KBM-7 (cell line): Measurements from ENCODE around the gene GALK1.
"Not testable (repeated sequence)": the region's sequence is repeated elsewhere in the genome, so short reads cannot be mapped to it uniquely, and the experiment has no call there.

Source experiments
- DNase-seq: peaks from one replicate; pipeline ENCODE4 v3.0.0-alpha.2; 2015
- in situ Hi-C: fragments of 300-500 bp; cut with MboI; formaldehyde crosslinking; loops from 2 replicates; pipeline ENCODE4 v1.14.3; 2020; ENCODE audit warnings: low sequenced_read_pairs, low pct_unique_long_range_greater_than_20kb, mixed read lengths

Gene GALK1

DNA sequence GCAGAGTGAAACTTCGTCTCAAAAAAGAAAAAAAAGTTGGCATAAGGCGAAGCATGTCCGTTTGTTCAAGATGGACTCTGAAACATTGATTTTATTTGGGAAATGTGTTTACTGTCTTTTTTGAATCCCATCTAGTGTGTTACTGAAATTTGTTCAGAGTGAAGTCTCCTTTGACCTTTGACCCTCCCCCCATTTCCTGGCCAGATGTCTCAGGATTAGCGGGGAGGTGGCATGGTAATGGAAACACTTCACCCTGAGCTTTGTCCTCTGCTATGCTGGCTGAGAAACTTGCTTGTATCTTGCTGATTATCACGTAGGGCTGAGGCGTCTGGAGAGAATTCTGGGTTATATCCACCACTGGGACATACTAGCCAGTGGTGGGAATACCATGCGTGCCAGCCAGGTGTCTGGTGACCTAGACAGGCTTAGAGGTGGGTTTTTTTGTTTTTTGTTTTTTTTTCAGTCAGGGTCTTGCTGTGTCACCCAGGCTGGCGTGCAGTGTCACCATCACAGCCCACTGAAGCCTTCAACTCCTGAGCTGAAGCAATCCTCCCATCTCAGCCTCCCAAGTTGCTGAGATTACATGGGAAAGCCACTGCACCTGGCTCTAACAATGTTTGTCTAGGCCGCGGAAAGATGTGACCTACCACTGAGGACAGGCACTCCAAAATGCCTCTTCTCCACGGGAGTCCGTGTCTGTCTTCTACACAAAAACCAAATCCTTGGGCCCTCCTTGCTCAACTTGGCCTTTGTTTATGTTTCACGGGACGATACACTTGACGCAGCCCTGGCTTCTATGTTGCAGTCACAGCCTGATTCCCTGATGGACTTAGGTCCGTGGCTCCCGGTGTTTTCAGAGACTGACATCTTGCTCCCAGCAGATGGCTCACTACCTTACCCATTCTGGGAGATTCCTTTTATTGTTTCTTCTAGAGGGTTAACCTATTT lies 6.6 kb upstream of the GALK1 start:
- in situ Hi-C loops, result no loop called here

DNA sequence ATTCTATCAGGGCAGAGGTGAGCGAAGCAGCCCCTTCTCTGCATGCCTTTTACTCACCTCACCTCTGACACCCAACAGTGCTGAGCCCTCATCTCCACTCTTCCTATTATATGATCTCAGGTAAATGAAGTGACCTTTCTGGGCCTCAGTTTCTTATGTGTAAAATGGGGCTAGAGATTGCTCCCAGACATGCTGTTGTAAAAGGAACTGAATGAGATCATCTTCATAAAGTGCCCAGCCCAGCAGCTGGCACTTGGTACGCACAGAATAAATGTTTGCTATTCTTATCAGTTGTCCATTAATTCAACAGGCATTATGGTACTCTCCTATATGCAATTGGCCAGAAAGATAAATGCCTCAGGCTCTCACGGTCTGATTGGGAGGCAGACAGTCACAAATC lies 4.5 kb upstream of the GALK1 start:
- no peak for DNase-seq
- in situ Hi-C loops, result no loop called here

More for the DNA sequence above, 6.6 kb upstream of the GALK1 start:
- DNase-seq, result no peak

DNA sequence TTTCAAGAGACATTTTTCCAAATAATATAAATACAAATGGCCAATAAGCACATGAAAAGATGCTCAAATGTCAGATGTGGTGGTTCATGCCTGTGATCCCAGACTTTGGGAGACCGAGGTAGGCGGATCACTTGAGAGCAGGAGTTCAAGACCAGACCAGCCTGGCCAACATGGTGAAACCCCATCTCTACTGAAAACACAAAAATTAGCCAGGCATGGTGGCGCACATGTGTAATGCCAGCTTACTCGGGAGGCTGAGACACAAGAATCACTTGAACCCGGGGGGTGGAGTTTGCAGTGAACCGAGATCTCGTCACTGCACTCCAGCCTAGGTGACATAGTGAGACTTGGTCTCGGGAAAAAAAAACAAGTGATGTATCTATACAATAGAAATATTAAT lies 2.9 kb upstream of the GALK1 start:
- in situ Hi-C loops, result no loop called here
- DNase-seq, result no peak

DNA sequence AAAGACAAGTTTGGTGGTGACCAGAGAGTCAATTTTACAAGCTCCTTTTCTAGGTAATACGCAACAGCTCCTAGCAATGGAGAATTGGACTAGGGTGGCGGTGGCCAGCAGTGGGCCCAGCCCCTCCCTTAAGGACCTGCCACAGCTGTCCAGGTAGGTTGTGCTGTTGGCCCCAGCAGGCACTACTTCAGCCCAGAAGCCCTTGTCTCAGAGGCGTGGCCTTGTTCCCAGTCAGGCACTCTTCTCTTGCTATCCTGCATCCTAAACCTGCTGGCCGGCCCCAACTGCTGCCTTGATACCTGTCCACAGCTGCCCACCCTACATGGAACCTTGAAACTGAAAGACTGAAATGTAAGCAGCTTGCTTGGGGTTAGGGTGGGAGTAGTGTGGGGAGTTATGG lies 989 bp upstream of the GALK1 start:
- DNase-seq, result no peak
- in situ Hi-C loops, result no loop called here

DNA sequence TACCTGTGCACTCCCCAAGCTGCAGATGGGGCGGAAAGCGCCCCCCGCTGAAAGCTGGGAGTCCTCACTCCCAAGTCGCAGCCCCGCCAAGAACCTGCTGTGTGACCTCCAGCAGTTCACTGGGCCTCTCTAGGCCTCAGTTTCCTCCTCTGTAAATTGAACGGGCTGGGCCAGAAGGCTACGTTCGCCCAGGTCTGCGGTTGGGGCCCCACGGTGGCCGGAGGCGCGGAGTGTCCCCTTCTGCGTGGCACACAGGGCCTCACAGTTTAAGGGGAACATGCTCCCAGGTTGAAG lies 628 bp downstream of the GALK1 start:
- no peak for DNase-seq
- in situ Hi-C loops, result no loop called here

DNA sequence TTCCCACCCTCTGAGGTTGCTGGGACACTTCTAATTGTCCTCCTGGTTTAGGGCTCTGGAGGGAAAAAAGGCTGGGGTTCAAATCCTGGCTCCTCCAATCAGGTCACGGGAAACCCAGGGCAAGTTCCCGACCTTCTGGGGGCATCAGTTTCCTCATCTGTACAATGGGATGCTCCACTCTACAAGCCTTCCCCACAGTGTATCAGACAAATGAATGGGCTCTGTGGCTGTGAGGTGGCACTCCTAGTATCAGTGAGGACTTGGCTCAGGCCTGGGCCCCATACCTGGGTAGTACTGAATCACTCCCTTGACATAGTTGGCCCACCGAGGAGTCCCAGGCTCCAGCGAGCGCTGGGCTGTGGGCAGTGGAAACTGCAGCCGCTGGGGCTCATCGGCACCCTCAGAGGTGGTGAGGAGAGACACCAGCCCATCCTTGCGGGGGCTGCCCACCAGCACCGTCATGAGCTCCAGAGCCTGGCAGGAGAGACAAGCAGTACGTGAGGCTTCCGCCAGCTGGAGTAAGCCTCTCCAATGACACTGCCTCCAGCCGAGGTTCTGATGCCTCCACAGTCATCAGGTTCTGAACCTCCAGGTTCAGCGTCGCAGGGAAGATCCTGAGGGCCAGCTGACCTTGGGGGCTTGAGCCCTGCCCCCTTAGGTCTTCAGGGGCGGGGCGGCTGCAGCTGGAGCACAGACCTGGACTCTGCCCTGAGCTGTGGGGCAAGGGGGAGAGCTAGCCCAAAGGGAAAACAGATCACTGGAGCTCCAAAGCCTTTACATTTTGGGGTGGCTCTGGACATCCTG lies 1.2 kb downstream of the GALK1 start:
- in situ Hi-C loops, result no loop called here
- DNase-seq, result no peak

DNA sequence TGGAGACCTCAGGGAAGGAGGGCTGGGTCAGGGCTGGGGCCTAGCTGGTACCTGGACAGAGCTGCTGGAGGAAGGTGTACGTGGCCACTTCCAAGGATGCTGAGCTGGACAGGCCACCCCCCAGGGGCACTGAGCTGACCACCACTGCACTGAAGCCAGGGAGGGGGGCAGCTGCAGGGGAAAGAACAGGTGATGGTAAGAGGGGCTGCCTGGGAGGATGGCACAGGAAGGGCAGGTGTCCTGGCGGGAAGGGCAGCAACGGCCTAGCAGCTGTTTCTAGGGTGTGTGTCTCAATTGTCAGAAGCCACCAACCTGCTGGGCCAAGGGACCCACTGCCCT lies 1.8 kb downstream of the GALK1 start:
- no peak for DNase-seq
- in situ Hi-C loops, result no loop called here

DNA sequence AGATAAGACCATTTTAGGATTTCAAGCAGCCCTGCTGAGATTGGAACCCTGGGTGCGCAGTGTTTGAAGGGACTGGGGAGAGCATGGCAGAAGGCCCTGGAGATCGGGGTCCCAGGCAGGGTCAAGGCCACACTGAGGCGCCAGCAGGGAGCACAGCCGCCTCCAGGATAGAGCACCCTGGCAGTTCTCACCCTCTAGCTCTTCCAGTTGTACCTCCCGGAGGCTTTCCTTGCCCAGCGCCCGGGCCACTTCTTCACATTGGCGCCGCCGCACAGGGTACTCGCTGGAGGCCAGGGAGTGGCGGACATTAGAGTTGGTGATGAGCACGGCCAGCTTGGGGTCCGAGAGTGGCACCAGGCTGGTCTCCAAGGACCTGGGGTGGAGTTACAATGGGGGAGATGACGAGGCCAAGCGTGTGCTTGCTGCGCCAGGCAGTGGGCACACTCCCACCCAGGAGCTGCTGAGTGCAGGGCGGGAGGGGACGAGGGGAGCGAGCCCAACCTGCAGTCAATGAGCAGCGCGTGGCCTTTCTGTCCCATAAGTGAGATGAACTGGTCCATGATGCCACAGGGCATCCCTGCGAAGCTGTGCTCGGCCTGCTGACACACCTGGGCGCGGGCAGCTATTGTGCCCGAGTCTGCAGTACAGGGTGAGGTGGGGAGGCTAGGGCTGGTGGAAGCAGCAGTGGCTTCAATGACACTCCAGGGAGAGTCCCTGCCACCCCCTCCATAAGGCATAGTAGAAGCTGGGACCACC lies 2.3 kb downstream of the GALK1 start:
- no peak for DNase-seq
- in situ Hi-C loops, result no loop called here

DNA sequence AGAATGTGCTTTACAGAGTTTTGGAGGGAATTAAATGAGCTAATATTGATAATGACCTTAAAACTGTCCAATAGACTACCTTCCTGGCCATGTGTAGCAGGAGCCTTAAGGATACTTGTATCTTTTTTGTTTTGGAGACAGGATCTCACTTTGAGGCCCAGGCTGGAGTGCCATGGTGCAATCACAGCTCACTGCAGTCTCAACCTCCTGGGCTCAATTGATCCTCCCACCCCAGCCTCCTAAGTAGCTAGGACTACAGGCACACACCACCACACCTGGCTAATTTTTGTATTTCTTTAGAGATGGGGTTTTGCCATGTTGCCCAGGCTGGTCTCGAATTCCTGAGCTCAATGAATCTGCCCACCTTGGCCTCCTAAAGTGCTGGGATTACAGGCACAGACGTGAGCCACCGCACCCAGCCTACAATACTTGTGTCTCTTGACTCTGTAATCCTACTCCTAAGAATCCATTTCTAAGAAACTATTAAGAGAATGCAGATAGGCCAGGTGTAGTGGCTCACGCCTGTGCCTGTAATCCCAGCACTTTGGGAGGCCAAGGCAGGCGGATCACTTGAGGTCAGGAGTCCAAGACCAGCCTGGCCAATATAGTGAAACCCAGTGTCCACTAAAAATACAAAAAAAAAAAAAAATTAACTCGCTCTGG lies 4.9 kb downstream of the GALK1 start:
- in situ Hi-C loops, DNase-seq: not testable (repeated sequence)

DNA sequence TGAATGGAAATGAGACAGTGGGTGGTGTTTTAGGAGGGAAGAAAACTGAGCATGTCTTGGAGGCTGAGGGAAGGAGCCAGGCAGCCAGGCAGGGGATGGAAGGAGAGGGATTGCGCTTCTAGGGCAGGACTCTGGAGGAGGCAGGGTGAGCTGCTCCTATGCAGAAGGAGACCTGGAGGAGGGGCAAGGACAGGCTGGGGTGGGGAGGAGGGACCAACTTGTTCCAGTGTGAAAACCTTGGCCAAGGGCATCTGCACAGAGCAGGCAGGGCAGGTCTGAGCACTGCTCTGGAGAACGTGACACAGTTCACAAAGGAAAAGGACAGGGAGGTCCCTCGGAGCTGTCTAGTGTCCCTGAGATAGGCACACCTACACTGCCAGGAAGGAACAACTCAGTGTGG lies 5.5 kb downstream of the GALK1 start:
- no peak for DNase-seq
- in situ Hi-C loops, result no loop called here

DNA sequence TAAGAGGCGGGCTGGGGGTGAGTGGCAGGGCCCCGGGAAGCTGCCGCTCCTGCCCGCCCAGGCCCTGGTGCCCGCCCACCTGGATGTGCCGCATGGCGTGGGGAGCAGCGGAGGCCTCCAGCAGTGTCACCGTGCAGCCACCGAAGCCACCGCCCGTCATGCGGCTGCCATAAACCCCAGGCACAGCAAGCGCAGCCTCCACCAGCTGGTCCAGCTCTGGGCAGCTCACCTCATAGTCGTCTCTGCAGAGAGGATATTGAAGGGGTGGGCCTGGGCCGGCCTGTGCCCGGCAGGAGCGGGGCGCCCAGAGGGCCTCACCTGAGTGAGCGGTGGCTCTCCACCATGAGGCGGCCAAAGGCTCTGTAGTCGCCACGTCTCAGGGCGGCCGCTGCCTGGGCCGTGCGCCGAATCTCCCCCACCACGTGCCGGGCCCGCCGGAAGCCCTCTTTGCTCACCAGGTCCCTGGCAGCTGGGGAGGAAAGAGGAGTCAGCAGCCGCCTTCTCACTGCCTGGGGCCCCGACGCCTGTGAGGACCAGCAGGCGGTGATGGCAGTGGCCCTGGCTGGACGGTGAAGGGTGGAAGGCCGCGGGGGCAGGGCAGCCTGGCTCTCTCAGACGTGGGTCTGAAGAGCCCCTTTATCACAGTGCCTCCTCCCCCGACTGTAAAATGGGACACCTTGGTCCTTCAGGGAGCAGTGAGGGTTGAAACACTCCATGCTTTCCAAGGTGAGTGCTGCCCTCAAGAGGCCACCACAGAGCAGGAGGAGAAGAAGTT lies 6.7 kb downstream of the GALK1 start:
- no peak for DNase-seq
- in situ Hi-C loops, result no loop called here

DNA sequence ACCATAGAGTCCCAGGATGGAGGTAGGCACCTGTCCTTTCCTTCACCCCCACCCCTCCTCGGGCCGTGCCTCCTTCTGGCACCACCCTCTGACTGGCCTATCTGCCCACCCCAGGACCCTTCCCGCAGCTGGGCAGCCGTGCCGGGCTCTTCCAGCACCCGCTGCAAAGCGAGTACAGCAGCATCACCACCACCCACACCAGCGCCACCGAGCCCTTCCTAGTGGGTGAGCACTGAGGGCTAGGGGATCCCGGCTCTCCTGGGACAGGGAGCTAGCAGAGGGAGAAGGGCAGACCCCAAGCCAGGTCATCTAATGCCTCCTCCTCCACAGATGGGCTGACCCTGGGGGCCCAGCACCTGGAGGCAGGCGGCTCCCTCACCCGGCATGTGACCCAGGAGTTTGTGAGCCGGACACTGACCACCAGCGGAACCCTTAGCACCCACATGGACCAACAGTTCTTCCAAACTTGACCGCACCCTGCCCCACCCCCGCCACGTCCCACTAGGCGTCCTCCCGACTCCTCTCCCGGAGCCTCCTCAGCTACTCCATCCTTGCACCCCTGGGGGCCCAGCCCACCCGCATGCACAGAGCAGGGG lies 7.8 kb downstream of the GALK1 start:
- DNase-seq, result no peak
- in situ Hi-C loops, result no loop called here

DNA sequence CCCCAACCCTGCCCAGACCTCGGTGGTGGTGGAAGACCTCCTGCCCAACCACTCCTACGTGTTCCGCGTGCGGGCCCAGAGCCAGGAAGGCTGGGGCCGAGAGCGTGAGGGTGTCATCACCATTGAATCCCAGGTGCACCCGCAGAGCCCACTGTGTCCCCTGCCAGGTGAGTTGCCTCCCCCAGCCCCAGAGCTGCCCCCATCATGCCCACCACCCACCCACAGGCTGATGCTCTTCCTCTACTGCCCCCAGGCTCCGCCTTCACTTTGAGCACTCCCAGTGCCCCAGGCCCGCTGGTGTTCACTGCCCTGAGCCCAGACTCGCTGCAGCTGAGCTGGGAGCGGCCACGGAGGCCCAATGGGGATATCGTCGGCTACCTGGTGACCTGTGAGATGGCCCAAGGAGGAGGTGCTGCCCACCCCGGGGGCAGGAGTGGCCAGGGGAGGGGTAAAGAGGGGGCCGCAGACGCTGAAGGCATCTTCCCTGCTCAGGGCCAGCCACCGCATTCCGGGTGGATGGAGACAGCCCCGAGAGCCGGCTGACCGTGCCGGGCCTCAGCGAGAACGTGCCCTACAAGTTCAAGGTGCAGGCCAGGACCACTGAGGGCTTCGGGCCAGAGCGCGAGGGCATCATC lies 8.4 kb downstream of the GALK1 start:
- in situ Hi-C loops, result no loop called here
- no peak for DNase-seq

DNA sequence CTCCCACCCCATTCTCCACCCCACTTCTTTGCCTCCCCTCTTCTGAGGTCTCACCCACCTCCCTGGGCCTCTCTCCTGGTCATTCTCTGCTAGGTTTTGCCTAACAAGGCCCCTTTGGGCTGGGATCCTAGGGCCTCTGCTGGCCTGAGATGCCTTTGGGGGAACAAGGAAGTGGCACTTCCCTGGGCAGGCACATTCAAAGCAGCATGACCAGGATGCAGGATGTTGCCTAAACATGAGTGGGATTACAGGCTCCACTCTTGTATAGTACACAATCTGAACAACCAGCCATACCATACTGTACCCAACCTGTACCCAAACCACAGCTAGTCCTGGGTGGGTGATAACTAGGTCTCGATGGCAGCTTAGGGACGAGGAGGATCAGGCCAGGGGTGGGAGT lies 9.0 kb downstream of the GALK1 start:
- in situ Hi-C loops, result no loop called here
- DNase-seq, result no peak

DNA sequence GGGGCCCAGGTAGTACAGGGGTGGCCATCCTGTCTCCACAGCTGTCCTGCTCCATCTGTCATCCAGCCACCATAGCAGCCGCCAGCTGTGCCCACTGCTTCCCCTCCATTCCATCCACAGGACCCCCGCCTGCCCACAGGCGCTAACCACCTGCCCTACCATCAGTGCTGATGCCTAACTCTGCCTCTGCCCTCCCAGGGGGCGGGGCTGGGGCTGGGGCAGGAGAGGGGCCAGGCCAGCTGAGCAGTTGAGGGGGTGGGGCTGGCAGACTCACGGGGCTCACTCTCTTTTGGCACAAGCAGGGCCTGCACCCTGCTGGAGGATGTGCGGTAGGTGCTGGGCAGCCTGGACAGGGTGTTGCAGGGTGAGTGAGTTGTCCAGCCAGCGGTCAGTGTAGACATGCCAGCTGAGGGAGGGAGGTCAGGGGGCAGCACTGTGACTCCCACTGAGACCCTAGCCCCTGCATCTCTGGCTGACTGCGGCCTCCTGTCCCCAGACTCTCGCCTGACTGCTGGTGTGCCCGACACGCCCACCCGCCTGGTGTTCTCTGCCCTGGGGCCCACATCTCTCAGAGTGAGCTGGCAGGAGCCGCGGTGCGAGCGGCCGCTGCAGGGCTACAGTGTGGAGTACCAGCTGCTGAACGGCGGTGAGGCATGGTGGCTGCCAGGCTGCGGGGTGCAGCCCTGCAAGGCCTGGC lies 9.6 kb downstream of the GALK1 start:
- no peak for DNase-seq
- in situ Hi-C loops, result no loop called here

DNA sequence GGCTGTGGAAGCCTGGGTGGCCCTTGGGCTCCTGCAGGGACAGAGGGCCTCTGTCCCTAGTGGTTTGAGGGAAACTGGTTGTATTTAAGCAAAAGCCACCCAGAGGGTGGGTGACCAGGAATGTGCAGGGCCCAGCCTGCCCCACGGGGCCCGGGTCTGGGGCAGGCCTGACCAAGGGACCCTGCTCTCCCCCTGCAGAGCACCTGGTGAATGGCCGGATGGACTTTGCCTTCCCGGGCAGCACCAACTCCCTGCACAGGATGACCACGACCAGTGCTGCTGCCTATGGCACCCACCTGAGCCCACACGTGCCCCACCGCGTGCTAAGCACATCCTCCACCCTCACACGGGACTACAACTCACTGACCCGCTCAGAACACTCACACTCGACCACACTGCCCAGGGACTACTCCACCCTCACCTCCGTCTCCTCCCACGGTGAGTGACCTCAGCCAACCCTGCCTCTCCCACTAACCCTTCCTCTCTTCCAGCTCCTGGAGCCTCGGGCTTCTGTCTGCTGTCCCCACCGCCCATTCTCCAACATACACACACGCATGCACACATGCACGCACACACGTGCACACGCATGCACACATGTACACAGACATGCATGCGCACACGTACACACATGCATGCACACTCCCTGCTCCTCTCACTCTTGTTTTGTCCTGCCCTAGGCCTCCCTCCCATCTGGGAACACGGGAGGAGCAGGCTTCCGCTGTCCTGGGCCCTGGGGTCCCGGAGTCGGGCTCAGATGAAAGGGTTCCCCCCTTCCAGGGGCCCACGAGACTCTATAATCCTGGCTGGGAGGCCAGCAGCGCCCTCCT lies 10.4 kb downstream of the GALK1 start:
- in situ Hi-C loops, result no loop called here
- DNase-seq, result no peak
